IMR-90 (cell line): ENCODE results near the gene CRTC1. TPM values are rescaled to one million over a fixed set of nuclear protein-coding genes. Genes with fewer than 3 reads are reported as not detected.

ENCODE experiments used
- ATAC-seq: fragments of 200-7000 bp; cut with Tn5 transposase; 2 replicates; pipeline ENCODE4 v1.9.1; 2020; ENCODE audit warnings: low read depth, mild to moderate bottlenecking, moderate library complexity
- BruUV-seq: library from RNA; stranded (reverse); fragments of 400-500 nt; replicated peaks from 2 replicates; lab custom pipeline; 2021; lab: Mats Ljungman, UMichigan
- CTCF ChIA-PET: fragments of 300-600 bp; formaldehyde crosslinking; extraction: SDS; loops from one replicate; lab custom pipeline; 2021; ENCODE audit warnings: antibody characterized with exemption; lab: Yijun Ruan, JAX
- POLR2A ChIA-PET: fragments of 300-600 bp; sonication (Branson Sonifier 250); formaldehyde crosslinking; loops from one replicate; lab custom pipeline; 2022; ENCODE audit warnings: antibody characterized with exemption; ENCODE audit not compliant: unreplicated experiment; lab: Charles Lee
- DNase-seq: peaks from one replicate; pipeline ENCODE4 v3.0.0; 2013
- H2AFZ ChIP-seq: replicated peaks from 2 replicates; pipeline ENCODE3; 2013; ENCODE audit warnings: low read length, mild to moderate bottlenecking; ENCODE audit not compliant: poor library complexity
- H2AK5ac ChIP-seq: 2 replicates; pipeline ENCODE4 v1.6.1; 2013; ENCODE audit warnings: low read depth, low read length, inconsistent platforms
- H2AK9ac ChIP-seq: replicated peaks from 2 replicates; pipeline ENCODE3; 2013; ENCODE audit warnings: mild to moderate bottlenecking, low read depth, low read length, moderate library complexity; ENCODE audit not compliant: poor library complexity
- H2BK120ac ChIP-seq: 2 replicates; pipeline ENCODE4 v1.6.1; 2013; ENCODE audit warnings: low read depth, low read length, inconsistent platforms
- H2BK15ac ChIP-seq: 3 replicates; pipeline ENCODE4 v1.6.1; 2013; ENCODE audit warnings: low read depth, low read length, inconsistent platforms
- H2BK20ac ChIP-seq: 2 replicates; pipeline ENCODE4 v1.6.1; 2013; ENCODE audit warnings: low read depth, mild to moderate bottlenecking, inconsistent platforms, low read length, moderate library complexity
- H2BK5ac ChIP-seq: 2 replicates; pipeline ENCODE4 v1.6.1; 2013; ENCODE audit warnings: mild to moderate bottlenecking, low read depth, low read length, inconsistent platforms; ENCODE audit not compliant: poor library complexity, severe bottlenecking
- H3K14ac ChIP-seq: replicated peaks from 2 replicates; pipeline ENCODE4 v1.6.1; 2013; ENCODE audit warnings: low read depth, low read length, inconsistent platforms
- H3K18ac ChIP-seq: 2 replicates; pipeline ENCODE4 v1.6.1; 2013; ENCODE audit warnings: low read depth, low read length, control low read depth
- H3K23ac ChIP-seq: 2 replicates; pipeline ENCODE4 v1.6.1; 2013; ENCODE audit warnings: low read depth, low read length, inconsistent platforms
- H3K27ac ChIP-seq: 2 replicates; pipeline ENCODE4 v1.5.1; 2013; ENCODE audit warnings: mild to moderate bottlenecking, control low read depth, low read length; ENCODE audit not compliant: insufficient read depth
- H3K27me3 ChIP-seq: 2 replicates; pipeline ENCODE4 v1.6.1; 2013; ENCODE audit warnings: low read length; ENCODE audit not compliant: control insufficient read depth, insufficient read depth
- H3K36me3 ChIP-seq: 2 replicates; pipeline ENCODE4 v1.6.1; 2013; ENCODE audit warnings: low read length, mixed read lengths; ENCODE audit not compliant: control insufficient read depth, insufficient read depth
- H3K4ac ChIP-seq: 2 replicates; pipeline ENCODE4 v1.6.1; 2013; ENCODE audit warnings: low read depth, low read length, inconsistent platforms
- H3K4me1 ChIP-seq: 2 replicates; pipeline ENCODE4 v1.6.1; 2013; ENCODE audit warnings: low read length, mixed read lengths; ENCODE audit not compliant: control insufficient read depth, insufficient read depth
- H3K4me2 ChIP-seq: 2 replicates; pipeline ENCODE4 v1.6.1; 2013; ENCODE audit warnings: low read depth, mild to moderate bottlenecking, control low read depth, low read length, moderate library complexity
- H3K4me3 ChIP-seq: 2 replicates; pipeline ENCODE4 v1.5.1; 2013; ENCODE audit warnings: low read depth, mild to moderate bottlenecking, control low read depth, low read length, moderate library complexity; ENCODE audit not compliant: insufficient read depth
- H3K56ac ChIP-seq: 2 replicates; pipeline ENCODE4 v1.6.1; 2013; ENCODE audit warnings: low read length, inconsistent platforms; ENCODE audit not compliant: insufficient read depth; ENCODE audit errors: extremely low read depth
- H3K79me1 ChIP-seq, 2 experiments: 2 replicates each; pipeline ENCODE4 v1.6.1; 2013; ENCODE audit warnings: low read length in 2 of 2, inconsistent platforms in 1 of 2, low read depth in 1 of 2
- H3K9ac ChIP-seq: 2 replicates; pipeline ENCODE4 v1.6.1; 2013; ENCODE audit warnings: low read depth, low read length, control low read depth
- H3K9me1 ChIP-seq: 2 replicates; pipeline ENCODE4 v1.6.1; 2013; ENCODE audit warnings: low read length, inconsistent platforms; ENCODE audit not compliant: insufficient read depth
- H3K9me3 ChIP-seq: 2 replicates; pipeline ENCODE4 v1.6.1; 2013; ENCODE audit warnings: low read length; ENCODE audit not compliant: control insufficient read depth, insufficient read depth
- H4K20me1 ChIP-seq: 2 replicates; pipeline ENCODE4 v1.6.1; 2013; ENCODE audit warnings: low read length, inconsistent platforms; ENCODE audit not compliant: insufficient read depth
- H4K5ac ChIP-seq: 2 replicates; pipeline ENCODE4 v1.6.1; 2013; ENCODE audit warnings: mild to moderate bottlenecking, low read depth, low read length, control low read depth
- H4K8ac ChIP-seq, 2 experiments: 2 replicates each; pipeline ENCODE4 v1.6.1; 2013; ENCODE audit warnings: low read depth in 2 of 2, low read length in 2 of 2, control low read depth in 1 of 2, inconsistent platforms in 1 of 2
- H4K91ac ChIP-seq: 2 replicates; pipeline ENCODE4 v1.6.1; 2013; ENCODE audit warnings: low read depth, low read length, inconsistent platforms; ENCODE audit not compliant: insufficient read depth
- BHLHE40 ChIP-seq: fragments of 150-350 bp; IDR thresholded peaks from 2 replicates; pipeline ENCODE4 v1.6.1; 2016; ENCODE audit warnings: mild to moderate bottlenecking, low read depth, low read length
- CEBPB ChIP-seq: IDR thresholded peaks from 2 replicates; pipeline ENCODE4 v1.6.1; 2012; ENCODE audit warnings: low read depth, low read length, improper control_type of control experiment
- CTCF ChIP-seq: conservative IDR thresholded peaks from 2 replicates; pipeline ENCODE4 v1.5.1; 2012; ENCODE audit warnings: mild to moderate bottlenecking, low read depth, low read length, improper control_type of control experiment
- ELK1 ChIP-seq: fragments of 150-350 bp; IDR thresholded peaks from 2 replicates; pipeline ENCODE4 v1.6.1; 2016; ENCODE audit warnings: low read depth, mild to moderate bottlenecking, low read length, moderate library complexity, borderline replicate concordance
- FOS ChIP-seq: fragments of 150-350 bp; IDR thresholded peaks from 2 replicates; pipeline ENCODE4 v1.6.1; 2016; ENCODE audit warnings: low read depth, low read length
- MAFK ChIP-seq: IDR thresholded peaks from 2 replicates; pipeline ENCODE4 v1.6.1; 2012; ENCODE audit warnings: low read depth, low read length, improper control_type of control experiment
- MAZ ChIP-seq: IDR thresholded peaks from 2 replicates; pipeline ENCODE4 v1.6.1; 2012; ENCODE audit warnings: low read depth, mild to moderate bottlenecking, low read length, improper control_type of control experiment, moderate library complexity, borderline replicate concordance
- MXI1 ChIP-seq: IDR thresholded peaks from 2 replicates; pipeline ENCODE4 v1.6.1; 2012; ENCODE audit warnings: low read depth, mild to moderate bottlenecking, low read length, moderate library complexity, borderline replicate concordance
- NFE2L2 ChIP-seq: fragments of 150-350 bp; IDR thresholded peaks from 2 replicates; pipeline ENCODE4 v1.6.1; 2016; ENCODE audit warnings: low read depth, mild to moderate bottlenecking, low read length
- POLR2A ChIP-seq: IDR thresholded peaks from 2 replicates; pipeline ENCODE4 v1.6.1; 2012; ENCODE audit warnings: mild to moderate bottlenecking, low read depth, low read length
- RAD21 ChIP-seq: IDR thresholded peaks from 2 replicates; pipeline ENCODE4 v1.6.1; 2012; ENCODE audit warnings: low read length, improper control_type of control experiment
- RCOR1 ChIP-seq: IDR thresholded peaks from 2 replicates; pipeline ENCODE4 v1.6.1; 2012; ENCODE audit warnings: mild to moderate bottlenecking, low read length, improper control_type of control experiment; ENCODE audit not compliant: insufficient replicate concordance
- SMC3 ChIP-seq: fragments of 150-350 bp; IDR thresholded peaks from 2 replicates; pipeline ENCODE4 v1.6.1; 2016; ENCODE audit warnings: low read depth, mild to moderate bottlenecking, antibody characterized with exemption, low read length, moderate library complexity
- WGBS, 2 experiments: methylation state at CpG; one replicate each; pipeline versions ENCODE4 v1.1.5 to v1.1.7; 2013; ENCODE audit warnings: missing lambda C conversion rate in 2 of 2; ENCODE audit not compliant: insufficient read length in 1 of 2; ENCODE audit errors: extremely low coverage in 2 of 2; 5-methylcytosine and 5-hydroxymethylcytosine counted together
- dilution Hi-C: fragments of 300-500 bp; cut with HindIII; formaldehyde crosslinking; loops from one replicate; pipeline ENCODE4 v1.14.3; 2018; ENCODE audit warnings: low sequenced_read_pairs; ENCODE audit not compliant: unreplicated experiment
- in situ Hi-C: fragments of 300-500 bp; cut with MboI; formaldehyde crosslinking; loops from 3 replicates; pipeline ENCODE4 v1.14.3; 2019; ENCODE audit warnings: low sequenced_read_pairs, inconsistent platforms, mixed read lengths
- intact Hi-C: fragments of 100-400 bp; cut with micrococcal nuclease; formaldehyde crosslinking; loops from 2 replicates; pipeline ENCODE4 v1.10.0; 2022
- polyA plus RNA-seq, 3 experiments: library from polyadenylated mRNA; depleted of rRNA; stranded (reverse); fragments of >200 nt; gene quantifications; 2 replicates each; pipeline ENCODE4 v1.2.3, GENCODE V29; 2012; ENCODE audit warnings: low replicate concordance in 1 of 3
- total RNA-seq: library from RNA; depleted of rRNA; stranded (reverse); fragments of >200 nt; gene quantifications from 2 replicates; pipeline ENCODE4 v1.2.3, GENCODE V29; 2012
- TF ChIP-seq, protein P1 (sequence below): fragments of 150-350 bp; IDR thresholded peaks from 2 replicates; pipeline ENCODE4 v1.6.1; 2017; ENCODE audit warnings: mild to moderate bottlenecking, antibody characterized with exemption, low read length, low read depth

Gene CRTC1
- total and polyA plus RNA-seq, 2 of the 4 experiments (the other 2 are of a cell fraction), result 0.18 to 5.7 TPM

DNA sequence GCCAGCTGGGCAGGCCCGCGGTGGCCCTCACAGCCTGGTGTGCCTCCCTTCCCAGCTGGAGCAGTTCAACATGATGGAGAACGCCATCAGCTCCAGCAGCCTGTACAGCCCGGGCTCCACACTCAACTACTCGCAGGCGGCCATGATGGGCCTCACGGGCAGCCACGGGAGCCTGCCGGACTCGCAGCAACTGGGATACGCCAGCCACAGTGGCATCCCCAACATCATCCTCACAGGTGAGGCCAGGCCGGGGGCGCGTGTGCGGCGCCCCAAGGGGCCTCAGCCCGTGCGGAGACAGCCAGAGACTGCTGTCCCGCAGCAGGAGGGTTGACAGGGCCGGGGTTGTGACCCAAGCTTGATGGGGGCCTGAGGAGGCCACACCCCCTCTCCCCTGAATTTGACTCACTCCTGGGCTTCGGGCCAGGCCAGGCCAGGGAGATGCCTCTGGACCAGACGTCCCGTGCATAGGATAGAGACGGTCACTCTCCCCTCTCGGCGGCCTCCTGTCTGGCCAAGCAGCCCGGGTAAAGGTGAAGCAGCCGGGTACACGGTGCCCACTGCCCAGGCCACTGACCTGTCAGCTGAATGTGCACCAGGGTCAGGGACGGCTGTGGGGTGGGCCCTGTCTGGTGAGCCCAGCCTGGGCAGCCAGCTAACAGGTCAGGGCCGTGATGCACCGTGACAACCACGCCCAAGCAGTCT lies 92.3 kb downstream of the CRTC1 start:
- intact Hi-C loops, result loop anchor here (1.0 kb wide), 1 partner anchor 186 kb away; no protein-coding TSS in a partner anchor
- Histone ChIP-seq H2AK5ac (peak overlapping the region; percentile 26; the same call in 1 of the 2 replicates), H3K79me1 (no peaks in the 10 kb centered on the region), H3K9ac (no peak overlapping the region), H2BK20ac (no peak overlapping the region), H2AK9ac (peak overlapping the region; percentile 91), H2AFZ (peak overlapping the region; percentile 80), H3K36me3 (no peaks in the 10 kb centered on the region), H3K4me1 (peaks cover 14% of the 10 kb centered on the region), H4K8ac (no peak overlapping the region; a peak in 1 of 4 replicates), H3K4ac (peak overlapping the region; percentile 27; the same call in 1 of the 2 replicates), H4K20me1 (peaks cover 13% of the 10 kb centered on the region), H3K27me3 (no peaks in the 10 kb centered on the region), H3K9me3 (no peaks in the 10 kb centered on the region), H3K18ac (no peak overlapping the region), H3K4me2 (0 out of 2 replicates have a peak overlapping the region, but pooled peaks have one; percentile 2), H2BK120ac (no peak overlapping the region), H4K91ac (no peak overlapping the region), H2BK15ac (no peak overlapping the region), H3K23ac (no peak overlapping the region), H3K27ac (peak overlapping the region; percentile 2; the same call in 1 of the 2 replicates), H3K56ac (no peak overlapping the region), H3K4me3 (no peak overlapping the region), H3K9me1 (peaks cover 4% of the 10 kb centered on the region; the same call in 1 of the 2 replicates), H2BK5ac (peak overlapping the region; percentile 51), H4K5ac (no peak overlapping the region), H3K14ac (no peak overlapping the region)
- ChIA-PET CTCF (interaction anchor here (0.6 kb wide), 1 partner anchor 184 kb away, joined by 7 read pairs; no protein-coding TSS in a partner anchor), POLR2A (no interaction called here)
- 46% methylated on average over 10 of the region's 33 CpGs; no CpG with 5 or more reads in 1 of the 2 experiments for WGBS, 2 experiments
- peak; percentile 71 for DNase-seq
- ATAC-seq, result peak; percentile 80
- dilution Hi-C loops, result no loop called here
- in situ Hi-C loops, result no loop called here
- no TSS peak for BruUV-seq
- no peak for TF ChIP-seq RCOR1
- TF ChIP-seq RAD21, result no peak
- TF ChIP-seq ELK1, result no peak
- no peak for TF ChIP-seq MAFK
- TF ChIP-seq, protein P1, sequence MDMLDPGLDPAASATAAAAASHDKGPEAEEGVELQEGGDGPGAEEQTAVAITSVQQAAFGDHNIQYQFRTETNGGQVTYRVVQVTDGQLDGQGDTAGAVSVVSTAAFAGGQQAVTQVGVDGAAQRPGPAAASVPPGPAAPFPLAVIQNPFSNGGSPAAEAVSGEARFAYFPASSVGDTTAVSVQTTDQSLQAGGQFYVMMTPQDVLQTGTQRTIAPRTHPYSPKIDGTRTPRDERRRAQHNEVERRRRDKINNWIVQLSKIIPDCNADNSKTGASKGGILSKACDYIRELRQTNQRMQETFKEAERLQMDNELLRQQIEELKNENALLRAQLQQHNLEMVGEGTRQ, result no peak
- peak; percentile 9; the same call in 1 of the 2 replicates for TF ChIP-seq FOS
- no peak for TF ChIP-seq POLR2A
- 0 out of 2 replicates have a peak, but pooled peaks have one; percentile 4 for TF ChIP-seq MXI1
- TF ChIP-seq BHLHE40, result peak; percentile 90
- TF ChIP-seq CTCF, result no peak
- peak; percentile 62; the same call in 1 of the 2 replicates for TF ChIP-seq MAZ
- TF ChIP-seq CEBPB, result no peak
- no peak for TF ChIP-seq NFE2L2
- no peak for TF ChIP-seq SMC3
